Embryonic facial prominence (tissue), 1 donor: ENCODE results near the gene NAA16.
"Not testable (repeated sequence)": the region's sequence is repeated elsewhere in the genome, so short reads cannot be mapped to it uniquely, and the experiment has no call there.

Experiments used
- DNase-seq: peaks from one replicate; pipeline ENCODE4 v3.0.0-alpha.2; 2016; ENCODE audit errors: extremely low spot score

NAA16 gene

DNA sequence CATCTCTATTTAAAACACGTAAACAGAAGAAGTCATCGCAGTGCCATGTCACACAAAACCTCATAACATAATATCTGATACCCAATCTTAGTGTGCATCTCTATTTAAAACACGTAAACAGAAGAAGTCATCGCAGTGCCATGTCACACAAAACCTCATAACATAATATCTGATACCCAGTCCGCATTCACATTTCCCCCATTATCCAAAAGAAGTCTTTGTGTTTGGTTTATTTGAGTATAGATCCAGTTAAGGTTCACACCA is 45.2 kb downstream of the NAA16 start:
- DNase-seq = not testable (repeated sequence)

DNA sequence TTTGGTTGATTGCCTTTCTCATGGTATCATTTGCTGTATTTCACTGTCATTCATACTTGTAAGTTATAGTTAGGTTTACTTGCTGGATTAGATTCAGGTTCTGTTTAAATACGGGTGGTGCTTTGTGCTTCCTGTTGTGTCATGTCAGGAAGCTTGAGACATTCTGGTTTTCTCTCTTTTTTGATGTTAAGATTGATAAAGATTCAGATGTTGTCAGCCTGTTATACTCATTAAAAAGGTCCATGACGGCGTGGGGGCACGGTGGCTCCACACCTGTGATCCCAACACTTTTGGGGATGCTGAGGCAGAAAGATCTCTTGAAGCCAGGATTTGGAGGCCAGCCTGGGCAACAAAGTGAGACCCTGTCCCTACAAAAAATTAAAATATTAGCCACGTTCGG is 45.7 kb downstream of the NAA16 start:
- DNase-seq = no peak

DNA sequence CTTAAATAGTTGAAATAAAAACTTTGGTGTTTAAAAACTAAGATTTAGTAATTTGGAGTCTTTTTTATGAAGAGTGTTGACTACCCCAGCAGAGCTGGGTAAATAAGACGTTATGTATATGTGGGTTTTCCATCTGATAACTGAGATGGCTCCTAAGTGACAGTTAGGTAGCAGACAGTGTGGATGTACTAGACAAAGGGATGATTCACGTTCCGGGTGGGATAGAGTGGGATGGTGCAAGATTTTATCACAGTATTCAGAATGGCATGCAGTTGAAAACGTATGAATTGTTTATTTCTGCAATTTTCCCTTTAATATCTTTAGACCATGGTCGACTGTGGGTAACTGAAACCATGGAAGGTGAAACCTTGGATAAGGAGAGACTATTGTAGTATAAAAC is 50.4 kb downstream of the NAA16 start:
- no peak for DNase-seq

DNA sequence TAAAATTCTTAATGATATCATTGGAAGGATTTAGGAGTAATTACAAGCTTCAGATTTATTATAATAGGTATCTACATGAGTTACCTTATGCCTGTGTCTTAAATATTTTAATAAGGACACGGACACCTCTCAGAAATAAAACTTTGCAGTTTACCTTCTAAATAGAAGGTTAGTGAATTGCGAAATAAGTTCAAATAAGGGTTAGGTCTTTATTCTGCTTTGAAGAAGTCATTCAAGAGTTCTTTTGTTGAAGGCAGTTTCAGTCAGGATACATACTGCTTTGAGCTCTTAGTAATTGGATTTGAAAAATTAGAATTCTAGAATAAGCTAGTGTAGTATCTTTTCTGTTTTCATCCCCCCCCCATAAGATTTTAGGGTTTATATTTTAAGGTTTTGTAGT is 53.0 kb downstream of the NAA16 start:
- DNase-seq = no peak

DNA sequence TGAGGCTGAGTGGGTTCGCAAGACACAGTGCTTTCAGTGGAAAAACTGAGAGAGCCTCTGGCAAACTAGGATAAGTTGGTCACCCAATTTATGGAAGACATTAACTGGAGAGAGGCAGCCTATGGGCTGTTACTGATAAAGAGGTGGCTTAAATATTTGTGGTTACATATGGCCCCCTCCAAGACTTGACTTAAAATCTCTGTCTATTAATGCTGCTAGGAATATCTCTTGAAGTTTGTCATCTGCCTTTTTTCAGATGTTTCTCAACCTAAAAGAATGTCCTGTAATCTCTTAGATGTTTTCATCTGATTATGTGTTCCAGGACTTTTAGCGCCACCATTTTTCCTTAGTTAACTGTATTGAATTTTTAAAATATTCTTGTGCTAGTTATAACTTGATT is 54.6 kb downstream of the NAA16 start:
- DNase-seq = no peak

DNA sequence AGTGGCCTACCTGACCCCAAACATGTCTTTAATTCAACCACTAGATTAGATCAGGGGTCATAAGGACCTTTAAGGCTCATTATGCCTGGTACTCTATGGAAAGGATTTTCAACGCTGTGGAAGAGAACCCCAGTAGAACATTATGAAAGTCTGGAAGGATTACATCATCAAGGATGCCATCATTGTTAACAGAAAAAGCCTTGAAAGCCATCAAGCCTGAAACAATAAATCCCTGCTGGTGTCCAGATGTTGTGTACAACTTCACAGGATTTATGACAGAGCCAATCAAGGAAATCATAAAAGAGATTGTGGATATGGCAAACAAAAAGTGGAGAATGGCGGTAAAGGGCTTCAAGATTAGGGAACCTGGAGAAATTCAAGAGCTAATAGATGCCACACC is 59.7 kb downstream of the NAA16 start:
- no peak for DNase-seq

DNA sequence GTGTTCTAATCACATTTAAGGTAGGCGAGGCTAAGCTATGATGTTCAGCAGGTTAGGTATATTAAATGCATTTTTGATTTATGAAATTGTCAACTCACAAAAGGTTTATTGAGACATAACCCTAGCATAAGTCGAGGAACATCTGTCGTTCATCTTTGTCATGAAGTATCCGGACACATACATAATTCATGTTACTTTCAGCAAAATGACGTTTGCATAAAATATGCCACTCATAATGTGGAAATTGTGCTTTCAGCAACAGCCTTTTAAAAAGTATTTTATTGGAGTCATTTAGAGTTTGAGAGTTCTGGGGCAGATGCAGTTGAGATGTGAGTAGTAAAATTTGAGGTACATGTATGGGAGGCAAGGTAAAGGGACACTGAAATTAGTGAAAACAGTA is 66.4 kb downstream of the NAA16 start:
- no peak for DNase-seq

DNA sequence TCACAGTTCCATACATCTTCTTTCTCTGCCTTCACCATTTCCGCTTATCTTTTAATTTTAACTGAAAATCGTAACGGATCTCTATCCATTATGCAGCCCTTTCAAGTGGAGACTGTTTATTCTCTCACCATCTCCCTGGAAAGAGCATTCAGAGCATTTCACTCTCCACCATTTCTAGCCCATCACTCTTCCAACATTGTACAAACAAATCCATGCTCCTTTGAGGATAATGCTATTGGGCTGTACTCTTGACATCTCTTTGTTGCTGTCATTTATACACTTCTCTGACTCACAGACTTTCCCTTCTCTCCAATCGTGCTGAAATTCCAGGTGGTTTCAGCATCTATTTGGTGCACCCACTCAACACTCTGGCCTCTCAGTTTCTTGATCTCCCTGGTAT is 71.4 kb downstream of the NAA16 start:
- no peak for DNase-seq

DNA sequence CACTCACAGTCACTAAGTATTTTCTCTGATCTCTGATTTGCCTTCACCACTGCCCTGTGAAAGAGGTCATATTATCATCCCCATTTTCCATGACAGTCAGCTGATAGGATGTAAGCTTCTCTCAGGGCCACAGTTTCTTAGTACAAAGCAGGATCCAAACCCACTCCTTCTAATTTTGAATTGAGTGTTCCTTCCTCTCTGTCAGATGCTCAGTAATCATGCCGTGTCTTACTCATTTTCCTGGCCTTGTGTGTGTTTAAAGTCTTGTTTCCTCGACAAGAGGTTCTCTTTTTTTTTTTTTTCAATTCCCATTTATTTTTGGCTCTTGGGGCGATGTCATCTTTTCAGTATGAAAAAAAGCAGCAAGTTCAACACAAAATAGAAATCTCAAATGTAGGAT is 72.3 kb downstream of the NAA16 start:
- DNase-seq = no peak

DNA sequence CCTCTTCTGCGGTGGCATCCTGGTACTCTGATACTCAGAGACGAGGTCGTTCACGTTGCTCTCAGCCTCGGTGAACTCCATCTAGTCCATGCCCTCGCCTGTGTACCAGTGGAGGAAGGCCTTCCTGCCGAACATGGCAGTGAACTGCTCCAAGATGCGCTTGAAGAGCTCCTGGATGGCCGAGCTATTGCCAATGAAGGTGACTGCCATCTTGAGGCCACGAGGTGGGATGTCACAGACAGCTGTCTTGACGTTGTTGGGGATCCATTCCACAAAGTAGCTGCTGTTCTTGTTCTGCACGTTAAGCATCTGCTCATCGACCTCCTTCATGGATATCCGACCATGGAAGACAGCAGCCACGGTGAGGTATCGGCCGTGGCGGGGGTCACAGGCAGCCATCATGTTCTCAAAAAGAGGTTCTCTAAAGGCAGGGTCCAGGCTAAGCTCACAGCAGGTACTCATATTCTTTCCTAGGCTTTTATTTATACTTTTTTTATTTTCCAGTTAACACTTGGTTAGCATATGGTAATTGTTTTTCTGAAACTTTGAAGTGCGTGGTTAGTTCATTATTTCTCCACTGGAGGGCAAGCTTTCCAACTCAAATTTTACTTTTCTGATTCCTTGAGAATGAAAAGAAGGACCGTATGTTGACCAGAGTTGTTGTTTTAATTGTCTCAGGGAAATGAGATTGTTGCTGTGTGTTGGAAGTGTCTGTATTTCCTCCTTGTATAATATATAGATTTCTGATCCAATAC is 73.9 kb downstream of the NAA16 start:
- DNase-seq = no peak

DNA sequence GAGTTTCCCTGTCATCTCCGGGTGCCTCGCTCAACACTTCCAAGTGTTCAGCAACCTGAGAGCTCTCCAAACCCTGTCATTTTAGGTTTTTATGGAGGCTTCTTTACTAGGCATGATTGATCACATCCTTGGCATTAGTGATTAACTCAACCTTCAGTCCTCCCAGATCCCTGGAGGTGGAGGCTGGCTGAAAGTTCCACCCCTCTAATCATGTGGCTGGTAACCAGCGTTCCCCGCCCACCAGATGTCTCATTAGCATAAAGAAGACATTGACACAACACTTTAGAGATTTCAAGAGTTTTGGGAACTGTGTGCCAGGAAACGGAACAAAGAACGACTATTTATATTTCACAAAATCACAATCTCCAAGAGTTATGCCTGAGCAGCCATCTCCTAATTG is 75.1 kb downstream of the NAA16 start:
- DNase-seq = no peak

DNA sequence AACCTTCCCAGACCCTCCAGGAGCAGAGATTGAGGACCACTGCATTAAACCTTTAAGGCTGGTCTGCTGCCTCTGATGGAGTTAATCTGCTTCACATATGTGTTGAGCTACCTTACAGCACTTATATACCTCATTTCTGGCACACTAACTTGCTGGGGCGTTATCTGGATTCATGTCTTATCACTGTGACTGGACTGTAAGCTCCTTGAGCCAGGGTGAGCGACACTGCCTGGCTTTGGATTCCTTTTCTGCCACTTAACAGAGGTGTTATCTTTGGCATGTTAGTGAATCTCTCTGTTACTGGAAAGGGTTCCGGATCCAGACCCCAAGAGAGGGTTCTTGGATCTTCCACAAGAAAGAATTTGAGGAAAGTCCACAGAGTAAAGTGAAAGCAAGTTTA is 76.5 kb downstream of the NAA16 start:
- DNase-seq = no peak

DNA sequence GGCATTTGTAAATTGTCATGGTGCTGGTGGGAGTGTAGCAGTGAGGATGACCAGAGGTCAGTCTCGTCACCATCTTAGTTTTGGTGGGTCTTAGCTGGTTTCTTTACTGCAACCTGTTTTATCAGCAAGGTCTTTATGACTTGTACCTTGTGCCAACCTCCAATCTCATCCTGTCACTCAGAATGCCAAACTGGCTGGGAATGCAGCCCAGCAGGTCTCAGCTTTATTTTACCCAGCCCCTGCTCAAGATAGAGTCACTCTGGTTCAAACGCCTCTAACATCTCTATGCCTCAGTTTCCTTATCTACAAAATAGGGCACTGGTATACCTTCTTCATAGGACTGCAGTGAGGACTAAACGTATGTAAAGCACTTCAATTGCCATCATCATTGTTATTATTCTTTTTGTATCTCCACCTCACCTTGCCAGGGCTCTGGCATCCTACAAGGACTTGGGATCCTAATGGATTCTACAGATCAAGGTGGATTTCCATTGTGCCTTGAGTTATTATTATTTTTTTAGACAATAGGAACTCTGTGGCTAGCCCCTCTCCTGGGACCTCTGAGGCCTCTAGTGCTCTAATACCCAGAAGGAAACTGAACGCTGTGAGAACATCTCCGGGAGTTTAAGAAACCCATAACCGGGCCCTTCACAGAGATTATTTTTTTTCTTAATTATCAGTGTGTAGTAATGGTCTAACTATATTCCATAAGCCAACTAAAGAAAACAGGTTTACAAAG is 77.2 kb downstream of the NAA16 start:
- no peak for DNase-seq

DNA sequence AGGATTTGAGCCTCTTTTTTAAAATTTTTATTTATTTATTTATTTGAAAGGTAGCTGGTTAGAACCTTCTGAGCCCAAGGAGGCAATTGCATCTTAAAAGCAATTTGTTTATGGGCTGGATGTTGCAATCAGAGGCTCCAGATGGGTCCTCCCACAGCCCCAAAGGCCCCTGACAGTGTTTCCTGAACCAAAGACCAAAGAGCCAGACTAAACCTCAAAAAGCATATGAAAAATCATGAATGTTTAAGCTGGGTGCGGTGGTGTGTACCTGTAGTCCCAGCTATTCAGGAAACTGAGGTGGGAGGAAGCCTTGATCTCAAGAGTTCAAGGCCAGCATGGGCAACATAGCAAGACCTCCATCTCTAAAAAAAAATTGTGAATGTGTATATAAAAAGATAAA is 78.5 kb downstream of the NAA16 start:
- no peak for DNase-seq

DNA sequence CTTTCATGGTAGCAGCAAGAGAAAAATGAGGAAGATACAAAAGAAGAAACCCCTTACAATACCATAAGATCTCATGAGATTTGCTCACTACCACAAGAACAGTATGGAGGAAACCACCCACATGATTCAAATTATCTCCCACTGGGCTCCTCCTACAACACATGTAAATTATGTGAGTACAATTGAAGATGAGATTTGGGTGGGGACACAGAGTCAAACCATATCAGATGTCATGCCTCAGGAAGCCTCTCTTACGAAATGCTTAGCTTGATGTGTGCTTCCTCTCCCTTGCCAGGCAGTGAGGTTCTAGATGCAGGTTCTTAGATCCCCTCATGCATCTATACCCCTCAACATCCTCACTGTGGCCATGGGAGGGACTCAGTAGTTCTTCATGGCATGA is 83.1 kb downstream of the NAA16 start:
- no peak for DNase-seq

DNA sequence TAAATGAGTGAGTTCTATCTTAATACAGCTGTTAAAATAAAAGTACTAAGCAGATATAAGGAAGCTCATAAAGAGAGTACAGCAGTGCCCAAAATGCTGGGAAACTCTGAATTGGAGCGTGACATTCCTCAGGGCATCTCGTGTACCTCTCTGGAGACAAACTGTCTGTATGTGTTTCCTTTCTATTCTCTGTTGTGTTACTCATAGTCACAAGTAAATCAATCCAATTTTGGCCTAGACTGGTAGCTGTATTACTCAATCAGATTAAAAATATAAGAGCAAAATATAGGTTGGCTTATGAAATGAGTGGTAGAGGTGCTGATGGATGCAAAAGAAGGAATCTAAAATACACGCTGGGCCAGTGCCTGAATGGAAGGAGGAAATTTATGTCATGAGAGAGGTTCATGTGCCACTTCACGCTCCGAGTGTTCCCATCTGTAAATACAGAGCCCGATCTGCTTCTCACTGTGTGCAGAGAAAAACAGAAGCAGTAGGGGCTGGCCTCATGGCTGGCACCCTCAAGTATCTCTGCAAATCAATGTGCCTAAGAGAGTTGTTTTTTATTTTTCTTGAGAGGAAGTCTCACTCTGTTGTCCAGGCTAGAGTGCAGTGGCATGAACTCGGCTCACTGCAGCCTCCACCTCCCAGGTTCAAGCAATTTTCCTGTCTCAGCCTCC is 87.6 kb downstream of the NAA16 start:
- DNase-seq = no peak

DNA sequence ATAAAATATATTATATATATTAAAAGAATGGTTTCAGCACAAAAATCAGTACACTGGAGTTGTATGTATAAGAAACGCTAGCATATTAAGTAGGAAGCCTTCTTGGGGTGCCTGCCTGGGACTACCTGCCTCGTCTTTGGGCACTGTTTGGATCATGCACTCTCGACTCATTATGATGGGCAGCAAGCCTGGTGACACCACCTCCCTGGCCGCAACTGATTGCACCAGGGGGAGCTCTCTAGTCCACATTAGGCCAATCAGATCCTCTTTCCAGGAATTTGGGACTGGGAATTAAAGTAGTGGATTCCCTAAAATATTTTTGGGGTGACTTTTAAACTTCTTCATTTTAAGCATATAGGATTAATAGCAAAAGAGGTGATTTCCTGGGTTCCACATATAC is 90.3 kb downstream of the NAA16 start:
- no peak for DNase-seq

DNA sequence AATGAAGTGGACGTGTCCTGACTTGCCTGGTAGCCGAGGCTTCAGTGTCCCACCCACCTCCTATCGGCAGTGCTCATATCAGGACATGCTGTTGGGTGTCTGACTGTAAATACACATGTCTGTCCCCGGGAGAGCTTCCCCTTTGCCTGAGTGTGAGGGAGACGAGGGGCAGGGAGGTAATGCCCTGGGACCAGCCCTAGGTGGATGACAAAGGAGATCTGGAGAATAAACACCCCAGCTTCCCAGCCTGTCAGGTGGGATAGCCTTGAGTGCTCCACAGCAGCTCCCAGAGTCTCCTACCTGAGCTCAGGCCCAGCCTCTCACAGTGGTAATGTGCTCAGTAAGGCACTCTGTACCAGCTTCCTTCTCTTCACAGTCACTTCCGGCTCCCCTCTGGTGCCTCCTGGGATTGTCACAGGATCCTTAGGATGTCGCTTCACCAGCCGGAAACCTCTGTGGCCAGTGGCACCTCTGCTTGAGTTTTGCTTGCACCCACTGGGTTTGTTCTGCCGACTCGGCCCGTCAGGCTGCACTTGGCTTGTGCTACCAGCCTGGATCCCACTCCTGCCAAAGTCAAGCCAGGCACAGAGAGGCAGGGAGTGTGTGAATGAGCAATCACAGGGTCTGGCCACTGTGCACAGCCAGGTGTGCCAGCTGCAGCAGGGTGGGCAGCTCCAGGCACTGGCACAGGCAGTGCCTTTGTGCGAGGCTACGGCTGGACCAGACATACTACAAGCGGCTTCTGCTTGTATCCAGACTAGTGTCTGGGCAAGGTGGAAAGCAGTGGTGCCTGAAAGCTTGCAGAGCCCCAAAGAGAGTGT is 91.8 kb downstream of the NAA16 start:
- no peak for DNase-seq

DNA sequence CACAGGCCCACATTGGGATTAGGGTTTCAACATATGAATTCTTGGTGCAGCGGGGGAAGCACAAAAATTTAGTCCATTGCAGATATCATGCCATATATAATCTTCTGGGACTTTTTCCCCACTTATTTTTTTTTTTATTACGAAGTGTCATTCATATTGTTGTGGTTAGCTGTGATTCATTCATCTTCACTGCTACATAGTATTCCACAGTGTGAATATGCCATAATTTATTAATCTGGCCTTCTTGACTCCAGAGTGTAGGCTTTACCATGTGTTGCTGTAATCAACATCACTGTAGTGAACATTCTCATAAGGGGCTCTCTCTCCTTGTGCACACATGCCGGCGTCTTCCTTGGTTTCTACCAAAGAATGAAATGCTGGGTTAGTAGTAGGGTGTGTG is 92.9 kb downstream of the NAA16 start:
- no peak for DNase-seq

DNA sequence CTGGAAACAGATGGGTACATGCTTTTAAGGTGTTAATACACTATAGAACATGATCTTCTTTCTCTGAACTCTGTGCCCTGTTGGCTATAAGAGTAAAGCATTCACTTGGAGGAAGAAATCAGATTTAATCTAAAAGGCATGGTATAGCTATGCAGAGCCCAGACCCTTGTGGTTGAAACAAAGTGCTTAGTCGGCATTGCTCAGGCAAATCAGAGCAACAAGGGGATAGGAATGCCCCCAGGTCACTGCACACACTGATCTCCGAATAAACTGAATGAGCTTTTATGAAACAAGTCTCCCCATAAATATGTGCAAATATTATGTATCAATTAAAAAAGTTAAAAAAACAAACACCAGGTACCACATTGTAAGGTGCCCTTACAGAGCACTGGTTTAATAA is 94.3 kb downstream of the NAA16 start:
- DNase-seq = no peak

DNA sequence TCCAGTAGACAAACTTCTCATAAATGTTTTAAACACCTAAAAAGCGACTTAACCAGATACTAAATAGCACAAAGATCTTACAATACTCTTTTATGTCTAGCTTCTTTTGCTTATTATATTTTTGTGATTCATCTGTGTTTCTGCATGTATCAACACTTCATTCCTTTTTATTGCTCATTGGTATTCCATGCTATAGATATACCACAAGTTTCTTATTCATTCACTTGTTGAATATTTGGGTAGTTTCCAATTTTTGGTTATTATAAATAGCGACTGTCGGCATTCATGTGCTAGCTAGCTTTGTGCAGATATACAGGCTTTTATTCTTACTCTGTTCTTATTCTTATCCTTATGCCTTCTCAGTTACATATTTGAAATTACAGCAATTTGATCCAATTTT is 96.3 kb downstream of the NAA16 start:
- DNase-seq = no peak

DNA sequence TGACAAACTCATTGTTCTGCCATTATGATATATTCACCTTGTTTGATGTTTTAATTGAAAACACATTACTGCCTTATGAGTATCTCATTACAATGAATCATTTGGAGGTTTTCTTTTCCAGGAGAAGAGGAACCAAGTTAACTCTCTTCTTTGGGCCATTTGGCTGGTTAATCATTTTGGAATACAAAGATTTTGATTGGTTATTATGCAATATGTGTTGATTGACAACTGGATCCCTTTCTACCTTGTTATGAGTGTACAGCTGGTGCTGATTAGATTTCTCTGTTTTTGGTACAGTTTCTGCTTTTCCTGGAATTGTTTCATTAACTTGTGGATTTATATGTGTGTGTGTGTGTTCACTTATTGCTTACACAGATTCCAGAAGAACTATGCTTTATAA is 97.1 kb downstream of the NAA16 start:
- DNase-seq = no peak

DNA sequence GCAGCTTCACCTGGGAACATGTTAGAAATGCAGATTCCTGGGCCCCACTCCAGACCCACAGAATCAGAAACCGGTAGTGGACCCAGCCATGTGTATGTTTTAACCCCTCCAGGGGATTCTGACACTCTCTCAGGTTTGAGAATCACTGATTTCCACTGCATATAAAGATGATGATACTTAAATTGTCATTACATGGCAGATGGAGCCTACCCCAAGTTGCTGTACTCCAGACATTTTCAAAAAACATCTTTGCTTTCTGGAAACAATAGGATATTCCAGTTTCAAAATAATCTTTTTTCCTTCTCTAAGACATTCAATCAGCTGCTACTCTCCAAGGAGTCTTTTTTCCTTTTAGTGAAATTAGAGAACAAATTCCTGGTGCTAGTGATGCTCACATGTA is 97.7 kb downstream of the NAA16 start:
- no peak for DNase-seq
